Measurements from ENCODE around the gene PRR35. TPM values are rescaled to one million over a fixed set of nuclear protein-coding genes. Genes with fewer than 3 reads are reported as not detected.
A peak's percentile ranks its signal among the peaks of the same experiment; 100 is the strongest.

PRR35 gene
- not detected for total RNA-seq (ENCODE audit: unreplicated experiment)
- long read RNA-seq = 0 reads

GRCh38 chr16:560204-560700, at the start of gene PRR35:
Gene PRR35 (plus strand): TSS chr16:560394. CDS start chr16:563295, 2,901 bp downstream.
- Mint-ChIP-seq H3K36me3 (ENCODE audit: low read depth, unreplicated experiment) (no peaks in the 10 kb centered on the region), H3K4me1 (ENCODE audit: unreplicated experiment) (no peaks in the 10 kb centered on the region), H3K9me3 (ENCODE audit: unreplicated experiment) (no peaks in the 10 kb centered on the region), H3K4me3 (ENCODE audit: unreplicated experiment) (no peak within 1 kb of the TSS), H3K27ac (ENCODE audit: unreplicated experiment) (no peak within 1 kb of the TSS), H3K27me3 (ENCODE audit: unreplicated experiment) (no peaks in the 10 kb centered on the region)
- no peak for DNase-seq (ENCODE audit: low spot score)
- TF ChIP-seq CTCF (IDR thresholded peaks at IDR 0.05; ENCODE audit: unreplicated experiment) = no peak

- no peak for TF ChIP-seq CTCF (IDR thresholded peaks at IDR 0.05; ENCODE audit: unreplicated experiment)
- no peak for DNase-seq (ENCODE audit: low spot score)
- Mint-ChIP-seq H3K27me3 (ENCODE audit: unreplicated experiment) (peaks cover 5% of the 10 kb centered on the region), H3K9me3 (ENCODE audit: unreplicated experiment) (no peaks in the 10 kb centered on the region), H3K4me3 (ENCODE audit: unreplicated experiment) (no peak overlapping the region), H3K4me1 (ENCODE audit: unreplicated experiment) (peaks cover 15% of the 10 kb centered on the region), H3K36me3 (ENCODE audit: low read depth, unreplicated experiment) (peaks cover 44% of the 10 kb centered on the region), H3K27ac (ENCODE audit: unreplicated experiment) (no peak overlapping the region)
Measured at GRCh38 chr16:512802-513201, 47.4 kb upstream of the PRR35 start.

GRCh38 chr16:513950-514349, 46.2 kb upstream of the PRR35 start:
- H3K4me1 Mint-ChIP-seq (ENCODE audit: unreplicated experiment) = peaks cover 6% of the 10 kb centered on the region
- H3K27ac Mint-ChIP-seq (ENCODE audit: unreplicated experiment) = no peak overlapping the region
- no peak overlapping the region for H3K4me3 Mint-ChIP-seq (ENCODE audit: unreplicated experiment)
- H3K9me3 Mint-ChIP-seq (ENCODE audit: unreplicated experiment) = no peaks in the 10 kb centered on the region
- no peak for DNase-seq (ENCODE audit: low spot score)
- peaks cover 39% of the 10 kb centered on the region for H3K36me3 Mint-ChIP-seq (ENCODE audit: low read depth, unreplicated experiment)
- peaks cover 3% of the 10 kb centered on the region for H3K27me3 Mint-ChIP-seq (ENCODE audit: unreplicated experiment)
- TF ChIP-seq CTCF (IDR thresholded peaks at IDR 0.05; ENCODE audit: unreplicated experiment) = no peak

- H3K36me3 Mint-ChIP-seq (ENCODE audit: low read depth, unreplicated experiment) = peaks cover 37% of the 10 kb centered on the region
- peak overlapping the region; percentile 43 for H3K27ac Mint-ChIP-seq (ENCODE audit: unreplicated experiment)
- DNase-seq (ENCODE audit: low spot score) = no peak
- no peaks in the 10 kb centered on the region for H3K9me3 Mint-ChIP-seq (ENCODE audit: unreplicated experiment)
- peaks cover 5% of the 10 kb centered on the region for H3K27me3 Mint-ChIP-seq (ENCODE audit: unreplicated experiment)
- no peak for TF ChIP-seq CTCF (IDR thresholded peaks at IDR 0.05; ENCODE audit: unreplicated experiment)
- H3K4me1 Mint-ChIP-seq (ENCODE audit: unreplicated experiment) = no peaks in the 10 kb centered on the region
- H3K4me3 Mint-ChIP-seq (ENCODE audit: unreplicated experiment) = no peak overlapping the region
Measured at GRCh38 chr16:515175-515938, 44.8 kb upstream of the PRR35 start.

- no peak for DNase-seq (ENCODE audit: low spot score)
- Mint-ChIP-seq H3K36me3 (ENCODE audit: low read depth, unreplicated experiment) (peaks cover 34% of the 10 kb centered on the region), H3K27ac (ENCODE audit: unreplicated experiment) (no peak overlapping the region), H3K27me3 (ENCODE audit: unreplicated experiment) (peaks cover 5% of the 10 kb centered on the region), H3K4me3 (ENCODE audit: unreplicated experiment) (no peak overlapping the region), H3K9me3 (ENCODE audit: unreplicated experiment) (no peaks in the 10 kb centered on the region), H3K4me1 (ENCODE audit: unreplicated experiment) (no peaks in the 10 kb centered on the region)
- no peak for TF ChIP-seq CTCF (IDR thresholded peaks at IDR 0.05; ENCODE audit: unreplicated experiment)
Measured at GRCh38 chr16:515939-516226, 44.3 kb upstream of the PRR35 start.
